Loucy (cell line): ENCODE data around the gene OLA1.

ENCODE experiments used
- H2AFZ ChIP-seq: fragments of 200-600 bp; sonication (generic); 2 replicates; pipeline ENCODE4 v1.6.0; 2016; ENCODE audit warnings: antibody characterized with exemption, mild to moderate bottlenecking, low read length, moderate library complexity
- H3F3A ChIP-seq: fragments of 200-600 bp; 2 replicates; pipeline ENCODE4 v1.6.0; 2016; ENCODE audit warnings: antibody characterized with exemption, low read depth, mild to moderate bottlenecking
- H3K27me3 ChIP-seq: fragments of 200-600 bp; sonication (generic); 2 replicates; pipeline ENCODE4 v1.6.1; 2014; ENCODE audit warnings: low read length, mild to moderate bottlenecking; ENCODE audit not compliant: insufficient read depth, poor library complexity, severe bottlenecking
- H3K36me3 ChIP-seq: fragments of 200-600 bp; sonication (generic); 2 replicates; pipeline ENCODE4 v1.6.1; 2016; ENCODE audit warnings: low read length; ENCODE audit not compliant: insufficient read depth
- H3K4me1 ChIP-seq: fragments of 200-600 bp; sonication (generic); 2 replicates; pipeline ENCODE4 v1.5.1; 2014; ENCODE audit warnings: low read length, mild to moderate bottlenecking; ENCODE audit not compliant: insufficient read depth, poor library complexity, severe bottlenecking
- H3K4me2 ChIP-seq: fragments of 200-600 bp; sonication (generic); 2 replicates; pipeline ENCODE4 v1.6.0; 2014; ENCODE audit warnings: antibody characterized with exemption, low read length, low read depth, mild to moderate bottlenecking; ENCODE audit not compliant: poor library complexity, severe bottlenecking
- H3K4me3 ChIP-seq: fragments of 200-600 bp; sonication (generic); 2 replicates; pipeline ENCODE4 v1.5.1; 2014; ENCODE audit warnings: low read length, mild to moderate bottlenecking, mixed read lengths; ENCODE audit not compliant: poor library complexity, severe bottlenecking
- H3K79me2 ChIP-seq: fragments of 200-600 bp; sonication (generic); 2 replicates; pipeline ENCODE4 v1.6.1; 2014; ENCODE audit warnings: low read length; ENCODE audit not compliant: insufficient read depth
- H3K9ac ChIP-seq: fragments of 200-600 bp; sonication (generic); 2 replicates; pipeline ENCODE4 v1.6.0; 2014; ENCODE audit warnings: mild to moderate bottlenecking, low read depth, low read length, moderate library complexity; ENCODE audit not compliant: poor library complexity, severe bottlenecking
- H3K9me2 ChIP-seq: fragments of 200-600 bp; sonication (generic); replicated peaks from 2 replicates; pipeline ENCODE4 v1.6.1; 2016; ENCODE audit warnings: low read depth, low read length, mixed read lengths
- H3K9me3 ChIP-seq: fragments of 200-600 bp; sonication (generic); 2 replicates; pipeline ENCODE4 v1.6.1; 2014; ENCODE audit warnings: mild to moderate bottlenecking, antibody characterized with exemption, low read length, low read depth; ENCODE audit not compliant: insufficient read depth
- H4K20me1 ChIP-seq: fragments of 200-600 bp; sonication (generic); 2 replicates; pipeline ENCODE4 v1.6.0; 2014; ENCODE audit warnings: antibody characterized with exemption, low read length, mild to moderate bottlenecking; ENCODE audit not compliant: insufficient read depth, poor library complexity, severe bottlenecking
- CTCF ChIP-seq: fragments of 200-600 bp; sonication (generic); conservative IDR thresholded peaks from 2 replicates; pipeline ENCODE4 v1.5.1; 2014; ENCODE audit warnings: mild to moderate bottlenecking, antibody characterized with exemption, low read length
- EZH2phosphoT487 ChIP-seq: fragments of 200-600 bp; IDR thresholded peaks from 2 replicates; pipeline ENCODE4 v1.6.1; 2018; ENCODE audit warnings: antibody characterized with exemption, mild to moderate bottlenecking, moderate library complexity, borderline replicate concordance

Gene OLA1

GRCh38 chr2:174046172-174046571, 202.2 kb downstream of the OLA1 start:
- Histone ChIP-seq H3K27me3 (no peaks in the 10 kb centered on the region), H3K4me1 (peaks cover 5% of the 10 kb centered on the region), H2AFZ (no peak overlapping the region), H4K20me1 (no peaks in the 10 kb centered on the region), H3K4me2 (no peak overlapping the region), H3K9me3 (no peaks in the 10 kb centered on the region), H3K9me2 (no peaks in the 10 kb centered on the region), H3K9ac (no peak overlapping the region), H3K36me3 (no peaks in the 10 kb centered on the region), H3K79me2 (no peaks in the 10 kb centered on the region), H3F3A (no peaks in the 10 kb centered on the region), H3K4me3 (no peak overlapping the region)
- TF ChIP-seq CTCF (no peak), EZH2phosphoT487 (no peak)

- TF ChIP-seq CTCF (no peak), EZH2phosphoT487 (no peak)
- H3F3A ChIP-seq, result 0 out of 2 replicates have a peak, but pooled peaks cover 1% of the 10 kb centered on the region
- H3K9me2 ChIP-seq, result no peaks in the 10 kb centered on the region
- H3K27me3 ChIP-seq, result no peaks in the 10 kb centered on the region
- H4K20me1 ChIP-seq, result no peaks in the 10 kb centered on the region
- H3K4me2 ChIP-seq, result no peak overlapping the region
- H3K4me1 ChIP-seq, result peaks cover 13% of the 10 kb centered on the region
- H3K4me3 ChIP-seq, result no peak overlapping the region
- no peak overlapping the region for H3K9ac ChIP-seq
- no peaks in the 10 kb centered on the region for H3K36me3 ChIP-seq
- H3K9me3 ChIP-seq, result no peaks in the 10 kb centered on the region
- no peaks in the 10 kb centered on the region for H3K79me2 ChIP-seq
- no peak overlapping the region for H2AFZ ChIP-seq
Observed at GRCh38 chr2:174044556-174044955, 203.8 kb downstream of the OLA1 start.

- Histone ChIP-seq H3K9me2 (no peaks in the 10 kb centered on the region), H4K20me1 (no peaks in the 10 kb centered on the region), H2AFZ (0 out of 2 replicates have a peak overlapping the region, but pooled peaks have one; percentile 65), H3K36me3 (no peaks in the 10 kb centered on the region), H3K4me3 (no peak overlapping the region), H3K9me3 (no peaks in the 10 kb centered on the region), H3K79me2 (no peaks in the 10 kb centered on the region), H3K4me1 (peaks cover 11% of the 10 kb centered on the region), H3K27me3 (no peaks in the 10 kb centered on the region), H3F3A (0 out of 2 replicates have a peak, but pooled peaks cover 4% of the 10 kb centered on the region), H3K9ac (no peak overlapping the region), H3K4me2 (peak overlapping the region; percentile 7)
- no peak for TF ChIP-seq CTCF
- no peak for TF ChIP-seq EZH2phosphoT487
Observed at GRCh38 chr2:174040417-174040701, 208.0 kb downstream of the OLA1 start.
